Fibroblast of peridontal ligament (primary cell): ENCODE data around the gene SPEG.
"Not testable (repeated sequence)": the region's sequence is repeated elsewhere in the genome, so short reads cannot be mapped to it uniquely, and the experiment has no call there.

Source experiments
- DNase-seq: peaks from one replicate; pipeline ENCODE4 v3.0.0-alpha.2; 2010; ENCODE audit errors: extremely low read depth

Gene SPEG

DNA sequence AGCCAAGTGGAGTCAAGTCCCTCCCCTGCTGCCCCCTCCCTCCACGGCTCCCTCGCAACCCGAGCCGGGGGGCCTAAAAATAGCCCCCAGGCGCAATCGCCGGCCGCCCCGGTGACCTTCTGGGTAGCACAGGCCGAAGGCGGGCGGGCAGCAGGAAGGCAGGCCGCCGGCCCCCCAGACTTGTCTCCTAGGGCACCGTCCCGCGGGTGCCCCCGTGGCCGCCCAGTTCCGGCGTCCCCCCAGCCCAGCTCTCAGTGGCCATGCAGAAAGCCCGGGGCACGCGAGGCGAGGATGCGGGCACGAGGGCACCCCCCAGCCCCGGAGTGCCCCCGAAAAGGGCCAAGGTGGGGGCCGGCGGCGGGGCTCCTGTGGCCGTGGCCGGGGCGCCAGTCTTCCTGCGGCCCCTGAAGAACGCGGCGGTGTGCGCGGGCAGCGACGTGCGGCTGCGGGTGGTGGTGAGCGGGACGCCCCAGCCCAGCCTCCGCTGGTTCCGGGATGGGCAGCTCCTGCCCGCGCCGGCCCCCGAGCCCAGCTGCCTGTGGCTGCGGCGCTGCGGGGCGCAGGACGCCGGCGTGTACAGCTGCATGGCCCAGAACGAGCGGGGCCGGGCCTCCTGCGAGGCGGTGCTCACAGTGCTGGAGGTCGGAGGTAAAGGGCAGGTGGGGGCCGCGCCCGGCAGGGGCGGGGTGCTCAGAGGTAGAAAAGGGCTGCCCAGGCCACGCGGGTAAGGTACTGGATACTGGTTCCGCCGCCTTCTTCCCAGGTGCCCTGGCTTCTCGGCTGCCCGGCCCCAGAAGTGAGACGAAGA lies at the start of gene SPEG:
SPEG (plus strand) TSS at position 126 of the 808 bp plus-strand sequence; CDS start at position 261, 135 bp downstream.
- no peak for DNase-seq

DNA sequence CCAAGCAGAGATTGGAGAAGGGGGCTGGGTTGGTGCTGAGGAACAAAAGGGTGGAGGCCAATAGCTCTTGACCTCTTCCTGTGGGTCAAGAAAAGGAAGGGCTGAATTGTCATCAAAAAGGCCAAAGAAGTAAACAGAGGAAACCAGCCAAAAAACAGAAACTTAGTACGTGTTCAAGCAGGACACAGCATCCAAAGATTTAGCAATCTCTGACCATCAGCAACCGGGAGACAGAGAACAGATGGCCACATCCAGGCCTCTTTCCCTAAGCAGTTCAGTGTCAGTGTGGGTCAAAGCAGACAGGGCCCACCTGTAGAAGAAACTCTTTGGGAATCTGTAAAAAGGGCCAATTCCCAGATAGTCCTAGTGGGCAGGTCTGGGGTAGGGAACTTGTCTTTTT lies 49.8 kb upstream of the SPEG start:
- no peak for DNase-seq

DNA sequence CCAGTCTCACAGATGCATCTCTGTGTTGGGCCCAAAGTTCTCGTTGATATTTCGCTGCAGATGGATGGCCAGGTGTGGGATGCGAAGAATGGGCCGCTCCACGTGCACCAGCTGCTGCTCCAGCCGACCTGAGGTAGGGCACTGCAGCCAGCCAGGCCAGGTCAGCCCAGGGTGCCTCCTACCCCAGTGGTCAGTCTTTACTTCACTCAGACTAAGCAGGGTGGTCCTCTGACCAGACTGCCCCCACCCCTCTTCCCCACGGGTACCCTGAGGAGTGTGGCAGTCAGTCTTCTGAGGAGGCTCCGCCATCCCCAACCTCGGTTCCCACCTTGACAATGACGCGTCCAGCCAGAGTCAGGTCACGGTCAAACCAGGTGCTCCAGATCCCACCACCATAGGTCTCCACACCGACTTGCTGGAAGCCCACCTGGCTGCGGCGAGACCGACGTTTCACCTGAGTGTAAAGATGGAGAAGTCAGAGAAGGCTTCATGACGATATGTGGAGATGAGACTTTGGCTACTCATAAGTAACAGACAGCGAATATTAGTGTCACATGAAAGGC lies 48.6 kb upstream of the SPEG start:
- DNase-seq, result no peak

DNA sequence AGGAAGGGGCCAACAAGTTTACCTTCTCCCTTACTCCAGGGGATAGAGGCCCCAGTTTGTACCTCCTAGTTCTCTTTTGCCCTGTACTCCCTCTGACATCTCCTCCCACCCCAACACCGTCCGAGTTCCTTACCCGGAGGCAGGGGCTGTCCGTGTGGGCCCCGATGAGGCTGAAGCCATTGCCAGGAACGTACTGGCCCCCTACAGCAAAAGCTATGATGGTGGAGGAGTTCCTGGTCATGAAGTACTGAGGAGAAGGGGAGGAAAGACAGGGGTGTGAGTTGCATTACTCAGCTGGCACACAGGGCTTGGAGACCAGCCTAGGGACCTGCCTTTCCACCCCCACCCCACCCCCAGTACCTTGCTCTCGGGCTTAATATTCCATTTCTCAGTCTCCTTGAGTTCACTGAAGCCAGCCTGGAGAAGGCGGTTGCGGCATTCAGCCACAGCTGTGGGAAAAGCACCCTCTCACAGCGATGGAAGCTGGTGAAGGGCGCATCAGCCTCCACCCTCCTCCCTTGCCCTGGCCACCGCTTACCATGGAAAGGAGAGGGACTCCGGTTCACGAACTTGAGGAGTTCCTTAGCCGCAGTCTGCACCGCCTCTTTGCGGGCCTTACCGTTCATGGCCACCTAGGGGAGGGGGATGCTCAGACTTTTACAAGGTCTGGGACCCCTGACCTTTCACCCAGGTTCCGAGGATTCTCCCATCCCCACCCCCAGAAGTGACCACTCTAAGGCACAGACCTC lies 47.9 kb upstream of the SPEG start:
- no peak for DNase-seq

DNA sequence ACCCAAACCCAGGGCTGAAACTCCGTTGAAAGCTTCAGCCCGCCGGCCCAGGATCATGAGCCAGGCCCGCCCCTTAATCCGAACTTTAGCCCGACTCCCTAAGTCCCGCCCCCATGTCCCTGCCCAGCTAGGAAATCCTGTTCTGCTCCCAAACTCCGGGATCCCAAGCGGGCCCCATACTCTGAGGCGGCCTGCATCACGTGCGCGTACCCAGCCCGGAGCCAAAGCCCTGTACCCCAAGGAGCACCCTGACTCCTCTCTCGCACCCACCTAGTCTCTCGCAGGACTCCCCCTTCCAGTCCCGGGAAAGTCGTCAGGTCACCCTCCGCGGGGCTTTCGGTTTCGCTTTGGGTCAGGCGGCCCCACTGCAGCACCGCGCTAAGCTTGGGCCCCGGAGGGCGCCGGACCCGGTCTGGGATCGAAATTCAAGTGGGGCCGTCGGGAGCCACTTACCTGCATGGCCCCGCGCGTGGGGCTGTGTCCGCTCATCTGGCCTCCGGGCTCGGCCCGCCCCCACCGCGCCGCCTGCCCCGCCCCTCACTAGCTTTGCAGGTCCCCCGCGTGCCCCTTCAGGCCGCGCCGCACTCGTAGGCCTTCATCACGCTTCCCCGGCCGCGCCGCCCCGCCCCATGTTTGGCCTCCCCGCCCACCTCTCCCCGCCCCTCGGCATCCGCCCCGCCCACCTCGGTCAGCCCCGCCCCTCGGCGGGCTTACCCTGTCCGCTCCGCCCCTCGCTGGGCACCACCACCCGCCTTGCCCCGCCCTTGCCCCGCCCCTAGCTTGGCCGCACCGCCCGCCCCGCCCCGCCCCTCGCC lies 47.1 kb upstream of the SPEG start, which contains the start of gene DNPEP:
DNPEP (minus strand) TSS at position 607 of the 815 bp plus-strand sequence; CDS start at position 489, 118 bp downstream.
- peak; percentile 86 for DNase-seq

DNA sequence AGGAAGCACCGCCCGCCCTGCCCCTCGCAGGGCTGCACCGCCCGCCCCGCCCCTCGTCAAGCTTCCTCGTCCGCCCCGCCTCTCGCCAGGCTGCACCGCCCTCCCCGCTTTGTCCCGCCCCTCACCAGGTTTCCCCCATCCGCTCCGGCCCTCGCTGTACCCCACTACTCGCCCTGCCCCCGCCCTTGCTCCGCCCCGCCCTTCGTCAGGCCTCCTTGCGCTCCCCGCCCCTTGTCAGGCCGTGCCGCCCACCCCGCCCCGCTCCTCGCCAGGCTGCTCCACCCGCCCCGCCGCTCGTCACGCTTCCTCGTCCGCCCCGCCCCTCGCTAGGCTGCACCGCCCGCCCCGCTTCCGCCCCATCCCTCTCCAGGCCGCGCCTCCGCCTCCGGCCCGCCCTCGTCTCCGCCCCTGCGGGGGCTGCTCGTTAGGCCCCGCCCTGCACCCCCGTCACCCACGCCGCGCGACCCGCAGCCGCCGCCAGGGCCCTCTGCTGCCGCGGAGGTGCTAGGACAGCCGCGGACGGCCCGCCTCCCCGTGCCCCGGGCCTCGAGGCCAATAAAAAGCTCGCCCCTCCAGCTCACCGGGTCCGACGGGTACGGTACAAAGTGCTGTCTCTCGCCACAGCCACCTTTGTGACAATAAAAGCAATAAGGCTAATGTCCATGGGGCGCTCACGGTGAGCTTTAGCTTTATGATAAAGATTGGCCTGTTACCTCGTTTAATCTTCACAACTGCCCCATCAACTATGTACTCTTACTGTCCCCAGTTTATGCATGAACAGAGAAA lies 46.3 kb upstream of the SPEG start:
- DNase-seq, result peak; percentile 94

DNA sequence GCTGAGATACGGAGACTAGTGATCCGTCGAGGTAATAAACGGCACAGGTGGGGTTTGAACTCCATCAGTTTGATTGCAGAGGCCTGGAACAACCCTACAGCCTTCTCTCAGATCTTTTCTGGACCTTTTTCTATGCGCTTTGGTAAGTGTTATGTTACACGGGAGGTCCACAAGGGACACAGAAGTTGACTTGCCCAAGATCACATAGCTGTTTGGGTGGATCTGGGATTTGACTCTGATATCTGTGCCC lies 45.8 kb upstream of the SPEG start:
- no peak for DNase-seq

DNA sequence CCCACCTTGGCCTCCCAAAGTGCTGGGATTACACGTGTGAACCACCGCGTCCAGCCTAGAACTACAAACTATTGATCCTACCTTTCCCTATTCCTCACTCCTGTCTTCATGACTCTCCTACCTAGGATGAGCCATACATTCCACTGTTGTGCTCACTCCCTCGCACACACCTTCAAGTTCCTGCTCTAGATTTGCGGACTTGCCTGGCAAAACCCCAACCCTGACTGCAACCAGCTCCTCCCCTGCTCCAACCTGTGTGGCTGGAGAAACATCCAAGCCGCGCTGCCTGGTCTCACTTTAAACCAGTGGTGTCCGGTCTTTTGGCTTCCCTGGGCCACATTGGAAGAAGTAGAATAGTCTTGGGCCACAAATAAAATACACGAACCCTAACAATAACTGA lies 41.9 kb upstream of the SPEG start:
- DNase-seq, result no peak

DNA sequence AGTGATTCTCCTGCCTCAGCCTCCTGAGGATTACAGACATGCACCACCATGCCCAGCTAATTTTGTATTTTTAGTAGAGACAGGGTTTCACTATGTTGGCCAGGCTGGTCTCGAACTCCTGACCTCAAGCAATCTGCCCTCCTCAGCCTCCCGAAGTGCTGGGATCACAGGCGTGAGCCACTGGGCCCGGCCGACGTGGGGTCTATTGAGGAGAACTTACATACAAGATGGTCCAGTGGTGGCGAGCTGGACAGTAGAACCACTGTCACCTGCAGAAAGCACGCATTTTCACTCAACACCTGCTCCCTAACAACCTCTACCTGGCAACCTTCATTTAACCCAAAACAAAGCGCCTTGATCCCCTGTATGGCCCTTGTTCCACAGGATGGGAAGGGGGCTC lies 39.6 kb upstream of the SPEG start:
- DNase-seq, result not testable (repeated sequence)

DNA sequence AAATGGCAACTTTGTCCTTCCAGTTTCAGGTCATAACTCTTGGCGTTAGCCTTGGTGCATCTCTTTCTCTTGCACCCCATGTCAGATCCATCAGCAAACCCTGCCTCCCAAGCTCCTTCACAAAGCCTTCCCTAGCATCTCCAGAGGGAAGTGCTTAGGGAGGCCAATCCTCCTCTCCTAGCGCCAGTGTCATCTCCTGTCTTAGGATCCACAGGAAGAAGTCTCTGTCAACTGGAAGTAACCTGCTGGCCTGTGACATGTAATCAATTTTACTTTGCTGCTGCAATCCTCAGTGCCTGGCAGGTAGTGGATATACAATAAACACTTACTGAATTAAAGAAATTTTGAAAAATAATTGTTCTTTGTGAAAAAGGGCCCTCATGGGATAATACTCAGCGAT lies 39.0 kb upstream of the SPEG start:
- no peak for DNase-seq

DNA sequence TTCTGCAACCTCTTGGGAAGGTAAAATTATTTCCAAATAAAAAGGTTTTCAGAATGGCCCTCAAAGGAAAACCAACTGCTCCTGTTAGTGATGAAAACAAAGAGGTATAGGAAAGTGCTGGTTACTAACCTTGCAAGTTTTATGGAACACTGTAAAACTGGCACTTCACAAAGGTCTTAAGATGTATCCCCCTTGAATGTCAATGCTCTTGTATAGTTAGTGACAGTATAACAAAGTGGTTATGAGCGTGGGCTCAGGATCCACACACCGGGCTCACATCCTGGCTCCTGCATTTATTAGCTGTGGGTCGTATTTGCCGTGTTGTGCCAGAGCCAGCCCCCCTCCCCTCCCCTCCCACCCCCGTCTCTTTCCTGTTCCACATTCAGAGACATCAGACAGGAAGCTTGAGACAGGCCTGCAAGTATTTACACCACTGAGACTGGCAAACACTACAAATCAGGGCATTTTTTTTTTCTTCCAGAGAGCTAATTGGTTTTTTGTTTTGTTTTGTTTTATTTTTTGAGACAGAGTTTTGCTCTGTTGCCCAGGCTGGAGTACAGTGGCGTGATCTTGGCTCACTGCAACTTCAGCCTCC lies 37.7 kb upstream of the SPEG start:
- no peak for DNase-seq

DNA sequence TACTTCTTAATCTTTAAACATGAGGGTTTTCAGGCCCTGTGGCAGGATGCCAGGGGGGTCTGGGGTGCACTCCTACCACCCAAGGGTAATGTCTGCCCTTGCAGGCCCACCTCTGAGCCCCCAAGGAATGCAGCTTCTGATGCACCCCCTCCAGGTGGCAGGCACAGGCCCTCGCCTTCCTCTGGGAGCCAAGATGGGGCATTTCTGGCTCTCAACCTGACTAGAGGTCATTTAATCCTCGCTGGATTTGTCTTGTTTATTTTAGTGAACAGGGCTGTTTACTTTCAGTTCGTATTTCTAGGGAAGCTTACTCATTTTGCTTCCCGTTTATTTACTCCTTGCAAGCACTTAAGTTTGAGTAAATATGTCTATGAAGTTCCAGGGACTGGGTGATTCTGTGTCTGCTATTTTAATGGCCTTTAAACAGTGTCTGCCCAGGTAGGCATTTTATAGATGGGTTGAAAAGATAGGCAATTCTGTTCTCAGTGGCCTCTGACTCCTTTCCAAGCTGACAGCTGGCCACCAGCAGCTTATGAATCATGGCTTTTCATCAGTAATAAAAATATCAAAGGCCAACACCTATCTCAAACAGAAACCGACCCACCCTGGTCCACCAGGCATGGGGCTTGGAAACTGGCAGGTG lies 35.8 kb upstream of the SPEG start:
- peak; percentile 54 for DNase-seq

DNA sequence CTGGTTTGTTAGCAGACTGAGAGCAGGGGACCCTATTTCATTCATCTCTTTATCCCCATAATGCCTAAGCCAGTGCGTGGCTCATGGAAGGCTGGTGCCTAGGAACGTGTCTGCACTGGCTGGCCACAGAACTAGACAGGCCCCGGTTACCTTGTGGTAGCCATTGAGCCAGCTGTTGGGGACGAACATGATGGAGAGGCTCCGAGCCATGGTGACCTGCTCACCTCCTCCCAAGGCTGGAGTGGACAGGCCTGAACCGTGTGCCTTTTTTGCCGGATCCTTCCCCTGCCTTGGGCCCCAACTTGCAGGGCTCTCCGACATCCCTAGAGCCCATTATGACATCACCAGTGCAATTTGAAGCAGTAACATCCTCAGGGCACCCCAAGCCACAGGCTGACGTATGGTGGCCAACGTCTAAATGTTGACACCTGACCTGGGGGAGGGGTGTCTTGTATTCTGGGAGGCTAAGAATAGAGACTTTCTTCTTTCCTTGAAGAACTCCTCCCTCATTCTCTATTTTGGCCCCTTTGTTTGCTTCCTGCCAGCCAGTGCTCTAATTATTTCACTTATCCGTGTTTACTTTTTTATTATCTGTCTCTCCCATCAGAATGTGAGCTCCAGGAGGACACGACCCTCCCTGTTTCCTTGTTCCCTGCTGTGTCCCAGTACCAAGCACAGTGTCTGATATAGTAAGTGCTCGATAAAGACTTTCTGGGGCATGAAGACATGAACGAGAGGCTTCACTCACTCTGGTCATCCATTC lies 34.7 kb upstream of the SPEG start:
- no peak for DNase-seq

DNA sequence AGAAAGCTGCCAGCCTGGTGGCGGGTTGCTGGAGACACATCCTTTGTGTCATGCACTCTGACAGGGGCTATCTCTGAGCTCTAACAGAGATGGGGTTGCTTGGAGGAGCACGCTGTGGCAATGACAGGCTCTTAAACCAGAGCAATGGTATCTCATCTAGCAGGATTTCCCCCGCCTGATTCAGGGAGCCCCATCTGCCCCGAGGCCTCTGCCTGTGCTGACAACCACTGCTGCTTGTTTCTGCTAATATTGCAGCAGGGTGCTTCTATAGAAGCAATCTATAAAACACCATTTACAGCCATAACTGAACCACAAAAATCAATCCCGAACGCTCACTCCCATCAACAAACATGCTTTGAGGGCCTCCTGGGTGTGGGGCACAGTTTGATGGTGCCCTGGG lies 34.1 kb upstream of the SPEG start:
- DNase-seq, result no peak

DNA sequence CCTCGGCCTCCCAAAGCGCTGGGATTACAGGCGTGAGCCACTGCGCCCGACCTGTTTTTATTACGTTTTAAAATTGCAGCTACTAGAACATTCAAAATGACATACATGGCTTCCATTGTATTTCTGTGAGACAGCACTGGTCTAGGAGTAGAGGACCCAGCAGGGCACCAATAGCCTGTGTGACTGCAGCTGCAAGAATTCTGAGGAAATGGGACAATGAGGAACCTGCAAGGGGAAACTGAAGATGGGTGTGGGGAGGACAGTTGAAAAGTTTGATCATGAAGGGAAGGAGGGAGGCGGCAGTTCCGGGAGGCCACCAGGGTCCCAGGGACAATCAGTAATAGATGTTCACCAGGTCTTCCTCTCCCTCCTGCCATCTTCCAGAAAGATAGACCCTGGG lies 33.0 kb upstream of the SPEG start:
- no peak for DNase-seq

DNA sequence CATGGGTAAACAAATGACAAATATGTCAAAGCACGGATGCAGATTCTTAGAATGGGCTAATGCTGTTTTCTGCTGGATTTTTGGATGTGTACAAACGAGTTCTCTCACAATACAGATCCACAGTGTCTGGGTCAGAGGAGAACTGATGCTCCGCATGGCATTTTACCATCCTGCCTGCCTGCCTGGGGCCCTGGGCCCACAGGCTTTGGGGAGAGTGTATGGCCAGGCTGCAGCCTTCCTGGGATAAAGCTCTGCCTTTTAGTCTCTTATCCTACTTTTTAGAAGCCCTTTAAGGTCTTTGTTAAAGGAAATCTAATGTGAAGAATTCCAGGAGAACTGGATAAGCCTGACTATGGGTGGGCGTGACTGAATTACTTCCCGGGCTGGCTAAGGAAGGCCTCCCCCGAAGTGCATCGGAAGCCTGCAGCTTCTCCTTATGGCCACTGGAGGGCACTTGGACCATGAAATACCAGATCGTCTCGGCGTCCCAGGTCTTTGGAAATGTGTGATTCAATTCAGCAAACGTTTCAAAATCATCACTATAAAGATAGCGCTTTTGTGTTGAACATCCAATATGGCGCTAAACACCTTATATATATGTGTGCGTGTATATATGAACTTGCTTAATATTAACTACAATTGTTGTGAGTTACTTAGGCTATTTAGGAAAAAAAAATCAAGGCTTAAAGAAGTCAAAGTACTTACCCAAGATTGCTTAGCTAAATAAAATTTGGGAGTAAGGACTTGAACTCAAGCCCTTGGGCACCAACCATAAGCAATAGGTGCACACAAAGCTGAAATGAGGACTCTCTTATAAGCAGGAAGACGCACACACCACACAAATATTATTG lies 31.8 kb upstream of the SPEG start:
- peak; percentile 91 for DNase-seq

DNA sequence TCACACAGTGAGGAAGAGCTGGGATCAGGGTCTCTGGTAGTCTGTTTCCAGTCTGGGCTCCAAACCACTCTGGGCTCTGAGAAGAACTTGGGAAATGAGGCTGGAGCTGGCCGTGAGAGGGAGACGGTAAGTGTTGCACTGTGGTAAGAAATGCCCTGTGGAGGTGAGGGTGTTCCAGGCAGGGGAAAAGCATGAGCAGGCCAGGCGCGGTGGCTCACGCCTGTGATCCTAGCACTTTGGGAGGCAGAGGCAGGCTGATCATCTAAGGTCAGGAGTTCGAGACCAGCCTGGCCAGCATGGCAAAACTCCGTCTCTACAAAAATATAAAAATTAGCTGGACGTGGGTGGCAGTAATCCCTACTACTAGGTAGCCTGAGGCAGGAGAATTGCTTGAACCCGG lies 30.8 kb upstream of the SPEG start:
- DNase-seq, result no peak

DNA sequence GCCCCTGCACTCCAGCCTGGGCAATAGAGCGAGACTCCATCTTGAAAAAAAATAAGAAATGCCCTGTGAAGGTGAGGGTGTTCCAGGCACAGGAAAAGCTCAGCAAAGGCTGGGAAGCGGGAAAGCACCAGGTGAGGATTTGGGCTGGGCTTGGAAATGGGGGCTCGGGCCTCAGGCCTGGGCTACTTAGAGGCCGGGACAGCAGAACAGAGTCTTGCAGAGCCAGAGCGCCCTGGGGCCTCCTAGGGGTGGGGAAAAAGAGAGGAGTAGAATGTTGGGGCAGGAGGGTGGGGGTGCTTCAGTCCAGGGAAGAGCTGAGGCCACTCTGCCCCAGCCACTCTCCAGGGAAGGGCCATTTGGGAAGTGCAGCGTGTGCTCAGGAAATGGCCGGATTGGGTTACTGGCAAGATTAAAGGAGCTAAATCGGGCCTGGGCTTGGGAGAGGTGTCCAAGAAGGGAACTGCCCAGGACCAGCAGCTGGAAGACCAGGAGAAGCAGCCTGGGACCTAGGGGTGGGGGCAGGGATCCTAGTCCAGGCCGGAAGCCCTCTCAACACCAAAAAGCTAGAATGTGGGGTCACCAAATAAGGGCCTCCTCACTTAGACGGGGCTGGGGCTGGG lies 30.2 kb upstream of the SPEG start:
- no peak for DNase-seq
